Lower leg skin (tissue), 4 donors: ENCODE results near the gene UMAD1. TPM values are rescaled to one million over a fixed set of nuclear protein-coding genes. Genes with fewer than 3 reads are reported as not detected.

Experiments
- DNase-seq, 2 donors: peaks; one replicate each; pipeline ENCODE4 v3.0.0-alpha.2; 2019; ENCODE audit warnings: low spot score in 2 of 2
- H3K4me3 ChIP-seq: fragments of 200-600 bp; sonication (generic); 2 replicates; pipeline ENCODE4 v1.5.1; 2017; ENCODE audit warnings: mild to moderate bottlenecking, low read depth; ENCODE audit not compliant: poor library complexity, severe bottlenecking
- CTCF ChIP-seq, 3 donors: fragments of 450-650 bp; IDR thresholded peaks; one replicate each; pipeline ENCODE4 v1.5.1; 2016; ENCODE audit warnings: antibody characterized with exemption in 3 of 3, mild to moderate bottlenecking in 3 of 3, moderate library complexity in 2 of 3
- POLR2A ChIP-seq, 2 donors: fragments of 450-650 bp; IDR thresholded peaks; one replicate each; pipeline ENCODE4 v1.6.1; 2016 to 2017; ENCODE audit warnings: antibody characterized with exemption in 2 of 2, mild to moderate bottlenecking in 1 of 2, moderate library complexity in 1 of 2
- WGBS, 2 donors: methylation state at CpG; one replicate each; pipeline ENCODE4 v1.1.5; 2018; 5-methylcytosine and 5-hydroxymethylcytosine counted together
- intact Hi-C: fragments of 100-400 bp; cut with DNase I; formaldehyde crosslinking; loops from one replicate; pipeline ENCODE4 v1.15.0; 2023; ENCODE audit warnings: low total_unique reads
- total RNA-seq, 4 donors: library from RNA; depleted of rRNA; stranded (reverse); fragments of >200 nt; gene quantifications; one replicate each; pipeline ENCODE4 v1.1.0, GENCODE V29; 2016

The UMAD1 gene
- total RNA-seq, 4 donors from 2014 or later: 12.3 to 26.1 (median 13.2) TPM

GRCh38 chr7:7641129-7641663 is 644 bp downstream of the UMAD1 start:
- DNase-seq: no peak
- peak overlapping the region; percentile 79 for H3K4me3 ChIP-seq
- WGBS, 2 donors: 4 to 5% methylated on average over 22 of the region's 22 CpGs
- intact Hi-C loops: no loop called here
- TF ChIP-seq CTCF (IDR thresholded peaks at IDR 0.05) (no peak), POLR2A (IDR thresholded peaks at IDR 0.05) (no peak)

GRCh38 chr7:7642081-7642480 is 1.5 kb downstream of the UMAD1 start:
- no peak for DNase-seq
- WGBS, 2 donors: 49 to 61% methylated on average over 6 of the region's 6 CpGs
- intact Hi-C loops: no loop called here
- no peak overlapping the region for H3K4me3 ChIP-seq
- TF ChIP-seq POLR2A (IDR thresholded peaks at IDR 0.05): no peak
- no peak for TF ChIP-seq CTCF (IDR thresholded peaks at IDR 0.05)

GRCh38 chr7:7647495-7648036 is 7.0 kb downstream of the UMAD1 start:
- 71 to 73% methylated on average over 6 of the region's 6 CpGs for WGBS, 2 donors
- DNase-seq: no peak

GRCh38 chr7:7650682-7651206 is 10.2 kb downstream of the UMAD1 start:
- H3K4me3 ChIP-seq: no peak overlapping the region
- no peak for DNase-seq
- WGBS, 2 donors: 94 to 97% methylated on average over 2 of the region's 2 CpGs
- intact Hi-C loops: no loop called here
- TF ChIP-seq CTCF (IDR thresholded peaks at IDR 0.05) (no peak), POLR2A (IDR thresholded peaks at IDR 0.05) (no peak)

More at GRCh38 chr7:7647495-7648036, 7.0 kb downstream of the UMAD1 start:
- TF ChIP-seq POLR2A (IDR thresholded peaks at IDR 0.05): no peak
- no peak for TF ChIP-seq CTCF (IDR thresholded peaks at IDR 0.05)
- intact Hi-C loops: no loop called here
- no peak overlapping the region for H3K4me3 ChIP-seq

GRCh38 chr7:7651479-7651878 is 10.9 kb downstream of the UMAD1 start:
- WGBS, 2 donors: 51 to 59% methylated on average over 3 of the region's 3 CpGs
- intact Hi-C loops: no loop called here
- DNase-seq: no peak
- no peak overlapping the region for H3K4me3 ChIP-seq
- TF ChIP-seq POLR2A (IDR thresholded peaks at IDR 0.05) (no peak), CTCF (IDR thresholded peaks at IDR 0.05) (no peak)
